Thoracic aorta (tissue), 2 donors: ENCODE results near the gene MTOR. TPM values are rescaled to one million over a fixed set of nuclear protein-coding genes. Genes with fewer than 3 reads are reported as not detected.

Experiments
- ATAC-seq: fragments of 150-250 bp; one replicate; pipeline ENCODE4 v1.8.0; 2017; ENCODE audit warnings: low read depth; ENCODE audit not compliant: insufficient number of reproducible peaks, low FRiP score
- DNase-seq: peaks from one replicate; pipeline ENCODE4 v3.0.0-alpha.2; 2020; ENCODE audit warnings: low spot score
- H3K27ac ChIP-seq, 2 donors: fragments of 200-600 bp; sonication (generic); 1 replicate in 1 of 2; 2 replicates in 1 of 2; pipeline ENCODE4 v1.5.1; 2016; ENCODE audit warnings: mild to moderate bottlenecking in 2 of 2, moderate library complexity in 2 of 2
- H3K27me3 ChIP-seq: fragments of 200-600 bp; sonication (generic); replicated peaks from 2 replicates; pipeline ENCODE4 v1.6.0; 2016; ENCODE audit warnings: mild to moderate bottlenecking; ENCODE audit not compliant: insufficient read depth
- H3K36me3 ChIP-seq: fragments of 200-600 bp; sonication (generic); one replicate; pipeline ENCODE4 v1.5.1; 2016
- H3K4me1 ChIP-seq, 2 donors: fragments of 200-600 bp; sonication (generic); 1 replicate in 1 of 2; 2 replicates in 1 of 2; pipeline versions ENCODE4 v1.5.1 to v1.6.0; 2016; ENCODE audit warnings: low read depth in 2 of 2, mild to moderate bottlenecking in 1 of 2; ENCODE audit not compliant: control insufficient read depth in 1 of 2
- H3K4me3 ChIP-seq: fragments of 200-600 bp; sonication (generic); 2 replicates; pipeline ENCODE4 v1.5.1; 2016; ENCODE audit warnings: mild to moderate bottlenecking
- H3K9me3 ChIP-seq: fragments of 200-600 bp; sonication (generic); 2 replicates; pipeline ENCODE4 v1.5.1; 2016
- total RNA-seq, 2 donors: library from RNA; depleted of rRNA; stranded (reverse); fragments of >200 nt; gene quantifications; one replicate each; pipeline versions ENCODE4 v1.1.0 to v1.2.3, GENCODE V29; 2016
- TF ChIP-seq, protein P1 (sequence below): fragments of 200-600 bp; sonication (generic); IDR thresholded peaks from one replicate; pipeline ENCODE4 v1.5.1; 2019; ENCODE audit warnings: antibody characterized with exemption

Gene MTOR
- total RNA-seq, 2 donors from 2014 or later, result 37.5 to 48.7 TPM

DNA sequence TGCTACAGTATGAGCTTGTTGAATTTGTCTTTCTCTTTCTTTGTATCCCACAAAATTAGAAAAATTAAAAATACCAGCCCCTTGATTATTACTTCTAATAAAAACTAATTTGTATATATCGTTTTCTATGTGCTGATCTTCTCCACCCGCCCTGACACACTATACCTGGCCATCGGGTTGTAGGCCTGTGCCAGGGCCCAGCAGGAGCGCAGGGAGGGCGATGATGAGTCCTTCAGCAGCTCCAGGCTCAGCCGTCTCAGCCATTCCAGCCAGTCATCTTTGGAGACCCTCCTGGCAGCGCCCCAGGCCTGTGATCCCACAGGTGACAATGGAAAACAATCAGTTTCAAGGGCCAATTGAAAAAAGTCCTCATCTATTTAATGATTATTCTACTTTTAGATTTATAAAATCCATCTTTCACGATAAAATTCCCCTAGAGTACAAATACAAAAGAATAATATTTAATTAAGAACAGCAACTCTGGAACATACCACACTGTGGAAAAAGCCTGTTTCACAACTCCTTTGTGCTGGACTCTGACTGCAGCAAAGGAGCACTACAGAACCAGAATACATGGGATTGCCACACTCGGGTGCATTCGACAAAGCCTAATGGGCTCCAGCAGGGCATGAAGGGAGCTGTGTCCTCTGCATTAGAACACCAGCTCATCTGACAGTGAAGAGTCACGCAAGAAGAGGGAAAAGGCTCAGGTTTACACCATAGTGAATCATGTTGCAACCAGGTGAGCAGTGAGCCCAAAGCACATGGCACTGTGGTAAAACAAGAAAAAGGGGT, 57.8 kb downstream of the MTOR start:
- ATAC-seq, result no peak
- H3K36me3 ChIP-seq, result peaks cover 22% of the 10 kb centered on the region

DNA sequence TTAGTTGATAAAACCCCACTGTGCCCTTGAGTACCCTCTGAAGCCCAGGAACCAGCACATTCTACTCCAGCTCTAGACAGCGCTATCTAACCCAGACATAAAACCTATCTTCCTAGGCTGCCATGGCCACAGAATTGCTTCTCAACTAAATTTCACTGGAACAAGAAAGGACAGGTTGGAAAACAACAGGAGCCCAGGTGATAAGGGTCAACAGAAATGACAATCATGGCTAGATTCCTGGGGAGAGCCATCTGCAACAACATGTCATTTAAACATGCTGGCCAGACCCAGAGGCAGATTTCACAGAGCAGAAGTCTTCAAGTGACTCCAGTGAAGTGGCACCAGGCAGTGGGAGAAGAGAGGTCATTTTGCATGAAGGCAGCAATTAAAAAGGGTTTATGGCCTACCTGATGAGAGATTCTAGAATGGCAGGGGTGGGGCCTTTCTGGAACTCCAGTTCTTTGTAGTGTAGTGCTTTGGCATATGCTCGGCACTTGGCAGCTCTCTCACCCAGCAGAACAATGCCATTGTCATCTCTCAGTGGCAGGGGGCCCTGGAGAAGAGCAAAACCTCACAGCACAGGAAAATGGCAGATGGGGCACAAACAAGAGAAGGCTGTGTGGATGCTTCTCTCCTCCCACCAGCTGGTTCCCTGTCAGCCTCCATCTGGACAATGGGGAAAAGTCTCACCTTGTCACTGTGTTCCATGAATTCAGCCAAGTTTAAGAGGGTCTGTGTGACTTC, 63.3 kb downstream of the MTOR start:
- DNase-seq (no peak), ATAC-seq (no peak)
- TF ChIP-seq, protein P1, sequence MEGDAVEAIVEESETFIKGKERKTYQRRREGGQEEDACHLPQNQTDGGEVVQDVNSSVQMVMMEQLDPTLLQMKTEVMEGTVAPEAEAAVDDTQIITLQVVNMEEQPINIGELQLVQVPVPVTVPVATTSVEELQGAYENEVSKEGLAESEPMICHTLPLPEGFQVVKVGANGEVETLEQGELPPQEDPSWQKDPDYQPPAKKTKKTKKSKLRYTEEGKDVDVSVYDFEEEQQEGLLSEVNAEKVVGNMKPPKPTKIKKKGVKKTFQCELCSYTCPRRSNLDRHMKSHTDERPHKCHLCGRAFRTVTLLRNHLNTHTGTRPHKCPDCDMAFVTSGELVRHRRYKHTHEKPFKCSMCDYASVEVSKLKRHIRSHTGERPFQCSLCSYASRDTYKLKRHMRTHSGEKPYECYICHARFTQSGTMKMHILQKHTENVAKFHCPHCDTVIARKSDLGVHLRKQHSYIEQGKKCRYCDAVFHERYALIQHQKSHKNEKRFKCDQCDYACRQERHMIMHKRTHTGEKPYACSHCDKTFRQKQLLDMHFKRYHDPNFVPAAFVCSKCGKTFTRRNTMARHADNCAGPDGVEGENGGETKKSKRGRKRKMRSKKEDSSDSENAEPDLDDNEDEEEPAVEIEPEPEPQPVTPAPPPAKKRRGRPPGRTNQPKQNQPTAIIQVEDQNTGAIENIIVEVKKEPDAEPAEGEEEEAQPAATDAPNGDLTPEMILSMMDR, result no peak
- Histone ChIP-seq H3K27ac (no peak overlapping the region), H3K4me1 (no peaks in the 10 kb centered on the region), H3K27me3 (no peaks in the 10 kb centered on the region), H3K36me3 (peaks cover 48% of the 10 kb centered on the region), H3K9me3 (no peaks in the 10 kb centered on the region), H3K4me3 (no peak overlapping the region)

More for the DNA sequence above, 57.8 kb downstream of the MTOR start:
- Histone ChIP-seq H3K4me1 (peaks cover 4 to 25% of the 10 kb centered on the region in 2 donors), H3K9me3 (no peaks in the 10 kb centered on the region), H3K27ac (peak overlapping the region in 1 of 2 donors; percentile 46), H3K4me3 (no peak overlapping the region), H3K27me3 (no peaks in the 10 kb centered on the region)
- TF ChIP-seq, protein P1, result no peak
- DNase-seq, result no peak

DNA sequence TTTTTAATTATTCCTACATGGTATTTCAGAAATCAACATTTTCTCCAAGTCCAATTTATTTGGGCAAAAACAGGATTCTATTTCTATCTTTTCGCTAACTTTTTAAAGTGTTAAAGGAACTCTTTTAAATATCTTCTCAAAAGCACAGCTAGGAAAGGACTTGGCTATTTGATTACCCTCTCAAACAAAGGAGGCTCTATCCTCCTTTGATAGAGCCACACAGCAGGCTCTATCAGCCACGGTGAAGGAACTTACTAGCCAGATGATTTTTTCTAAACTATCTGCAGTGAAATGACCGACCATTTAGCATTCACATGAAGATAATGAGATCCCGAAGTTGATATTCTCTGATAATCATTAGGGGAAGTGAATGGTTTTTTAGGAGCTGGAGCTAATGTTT, 64.1 kb downstream of the MTOR start:
- Histone ChIP-seq H3K4me1 (no peaks in the 10 kb centered on the region), H3K27ac (no peak overlapping the region), H3K4me3 (no peak overlapping the region), H3K9me3 (no peaks in the 10 kb centered on the region), H3K36me3 (peaks cover 48% of the 10 kb centered on the region), H3K27me3 (no peaks in the 10 kb centered on the region)
- ATAC-seq (no peak), DNase-seq (no peak)
- TF ChIP-seq, protein P1, result no peak

- H3K36me3 ChIP-seq, result peaks cover 40% of the 10 kb centered on the region
Measured at GRCh38 chr1:11197359-11197758, 65.0 kb downstream of the MTOR start.

DNA sequence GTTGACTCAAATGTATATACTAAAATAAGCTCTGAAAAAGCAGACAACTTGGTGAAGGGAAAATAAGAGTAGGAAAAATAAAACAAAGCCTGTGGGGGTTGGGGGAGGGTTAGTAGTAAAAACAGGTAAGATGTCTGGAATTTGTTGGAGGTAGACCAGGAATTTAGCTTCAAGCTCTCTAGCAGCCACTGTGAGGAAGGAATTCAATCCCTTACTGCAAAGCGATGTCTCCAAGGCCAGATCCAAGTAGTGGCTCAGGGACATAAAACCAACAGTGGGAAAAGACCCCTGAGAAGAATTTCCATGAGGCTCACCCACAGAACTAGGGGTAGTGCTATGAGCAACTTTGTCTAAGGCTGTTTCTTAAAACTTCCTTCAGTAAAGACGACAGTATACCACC, 65.4 kb downstream of the MTOR start:
- TF ChIP-seq, protein P1, result no peak
- Histone ChIP-seq H3K36me3 (peaks cover 40% of the 10 kb centered on the region), H3K27ac (no peak overlapping the region), H3K4me3 (no peak overlapping the region), H3K27me3 (no peaks in the 10 kb centered on the region), H3K9me3 (no peaks in the 10 kb centered on the region), H3K4me1 (no peaks in the 10 kb centered on the region)
- ATAC-seq, result no peak
- no peak for DNase-seq

More at GRCh38 chr1:11197359-11197758, 65.0 kb downstream of the MTOR start:
- Histone ChIP-seq H3K27me3 (no peaks in the 10 kb centered on the region), H3K27ac (no peak overlapping the region), H3K9me3 (no peaks in the 10 kb centered on the region), H3K4me1 (no peaks in the 10 kb centered on the region), H3K4me3 (no peak overlapping the region)
- TF ChIP-seq, protein P1, result no peak
- ATAC-seq, result no peak
- no peak for DNase-seq
